Suprapubic skin (tissue), 4 donors: ENCODE results near the gene PI4KB. TPM values are rescaled to one million over a fixed set of nuclear protein-coding genes. Genes with fewer than 3 reads are reported as not detected.

Experiments
- DNase-seq, 2 donors: peaks; one replicate each; pipeline ENCODE4 v3.0.0-alpha.2; 2019; ENCODE audit warnings: low spot score in 2 of 2
- H3K27ac ChIP-seq: fragments of 200-600 bp; sonication (generic); one replicate; pipeline ENCODE4 v1.5.1; 2019
- H3K27me3 ChIP-seq: fragments of 200-600 bp; sonication (generic); one replicate; pipeline ENCODE4 v1.5.1; 2019
- H3K36me3 ChIP-seq: fragments of 200-600 bp; sonication (generic); one replicate; pipeline ENCODE4 v1.5.1; 2019
- H3K4me1 ChIP-seq: fragments of 200-600 bp; sonication (generic); one replicate; pipeline ENCODE4 v1.5.1; 2019
- H3K4me3 ChIP-seq: fragments of 200-600 bp; sonication (generic); one replicate; pipeline ENCODE4 v1.5.1; 2019; ENCODE audit warnings: mild to moderate bottlenecking
- H3K9me3 ChIP-seq: fragments of 200-600 bp; sonication (generic); one replicate; pipeline ENCODE4 v1.5.1; 2019
- EP300 ChIP-seq: sonication (generic); formaldehyde crosslinking; IDR thresholded peaks from one replicate; pipeline ENCODE4 v1.6.1; 2017; ENCODE audit warnings: antibody characterized with exemption
- POLR2A ChIP-seq, 2 donors: fragments of 450-650 bp; IDR thresholded peaks; one replicate each; pipeline ENCODE4 v1.6.1; 2017; ENCODE audit warnings: antibody characterized with exemption in 2 of 2, mild to moderate bottlenecking in 2 of 2, moderate library complexity in 2 of 2
- POLR2AphosphoS5 ChIP-seq, 3 donors: sonication (generic); formaldehyde crosslinking; IDR thresholded peaks; one replicate each; pipeline ENCODE4 v1.6.1; 2017; ENCODE audit warnings: antibody characterized with exemption in 3 of 3
- WGBS: methylation state at CpG from one replicate; pipeline ENCODE4 v1.1.5; 2018; 5-methylcytosine and 5-hydroxymethylcytosine counted together
- total RNA-seq, 4 donors: library from RNA; depleted of rRNA; stranded (reverse); fragments of >200 nt; gene quantifications; one replicate each; pipeline ENCODE4 v1.1.0, GENCODE V29; 2016
- TF ChIP-seq, protein P1 (sequence below), 2 donors: fragments of 200-600 bp in 1 of 2; fragments of 450-650 bp in 1 of 2; sonication (generic) in 1 of 2; IDR thresholded peaks; one replicate each; pipeline ENCODE4 v1.5.1; 2016 to 2019; ENCODE audit warnings: antibody characterized with exemption in 2 of 2, mild to moderate bottlenecking in 1 of 2, moderate library complexity in 1 of 2

PI4KB gene
- total RNA-seq, 4 donors from 2014 or later = 50.0 to 102 (median 60.3) TPM

GRCh38 chr1:151243683-151244216 lies 83.5 kb downstream of the PI4KB start:
- H3K9me3 ChIP-seq = no peaks in the 10 kb centered on the region
- H3K4me1 ChIP-seq = no peaks in the 10 kb centered on the region
- no peak overlapping the region for H3K27ac ChIP-seq
- no peak for DNase-seq
- WGBS = 93% methylated on average over 5 of the region's 5 CpGs
- peaks cover 95% of the 10 kb centered on the region for H3K36me3 ChIP-seq
- no peak for TF ChIP-seq EP300
- TF ChIP-seq POLR2A (IDR thresholded peaks at IDR 0.05) = no peak
- no peak for TF ChIP-seq POLR2AphosphoS5 (IDR thresholded peaks at IDR 0.05)
- TF ChIP-seq, protein P1, sequence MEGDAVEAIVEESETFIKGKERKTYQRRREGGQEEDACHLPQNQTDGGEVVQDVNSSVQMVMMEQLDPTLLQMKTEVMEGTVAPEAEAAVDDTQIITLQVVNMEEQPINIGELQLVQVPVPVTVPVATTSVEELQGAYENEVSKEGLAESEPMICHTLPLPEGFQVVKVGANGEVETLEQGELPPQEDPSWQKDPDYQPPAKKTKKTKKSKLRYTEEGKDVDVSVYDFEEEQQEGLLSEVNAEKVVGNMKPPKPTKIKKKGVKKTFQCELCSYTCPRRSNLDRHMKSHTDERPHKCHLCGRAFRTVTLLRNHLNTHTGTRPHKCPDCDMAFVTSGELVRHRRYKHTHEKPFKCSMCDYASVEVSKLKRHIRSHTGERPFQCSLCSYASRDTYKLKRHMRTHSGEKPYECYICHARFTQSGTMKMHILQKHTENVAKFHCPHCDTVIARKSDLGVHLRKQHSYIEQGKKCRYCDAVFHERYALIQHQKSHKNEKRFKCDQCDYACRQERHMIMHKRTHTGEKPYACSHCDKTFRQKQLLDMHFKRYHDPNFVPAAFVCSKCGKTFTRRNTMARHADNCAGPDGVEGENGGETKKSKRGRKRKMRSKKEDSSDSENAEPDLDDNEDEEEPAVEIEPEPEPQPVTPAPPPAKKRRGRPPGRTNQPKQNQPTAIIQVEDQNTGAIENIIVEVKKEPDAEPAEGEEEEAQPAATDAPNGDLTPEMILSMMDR (IDR thresholded peaks at IDR 0.05) = no peak
- no peaks in the 10 kb centered on the region for H3K27me3 ChIP-seq
- no peak overlapping the region for H3K4me3 ChIP-seq

- Histone ChIP-seq H3K9me3 (no peaks in the 10 kb centered on the region), H3K27ac (no peak overlapping the region), H3K4me1 (no peaks in the 10 kb centered on the region), H3K36me3 (peaks cover 94% of the 10 kb centered on the region), H3K27me3 (no peaks in the 10 kb centered on the region), H3K4me3 (no peak overlapping the region)
- TF ChIP-seq POLR2AphosphoS5 (IDR thresholded peaks at IDR 0.05) = no peak
- no peak for TF ChIP-seq POLR2A (IDR thresholded peaks at IDR 0.05)
- TF ChIP-seq, protein P1 (IDR thresholded peaks at IDR 0.05) = no peak
- no peak for TF ChIP-seq EP300
- 96% methylated on average over 2 of the region's 2 CpGs for WGBS
- no peak for DNase-seq
These were observed 84.8 kb downstream of the PI4KB start for GRCh38 chr1:151242442-151242841.

Other genes starting within 250 kb of the PI4KB start
- gene SEMA6C, start 180.8 kb downstream of the PI4KB start, total RNA-seq = 10 to 100 TPM in 3 of 4 donors, 1 to 10 TPM in 1; 5.5 to 19.0 (median 14.9) TPM
- 1 to 10 TPM; 1.0 to 2.5 (median 1.5) TPM for gene TNFAIP8L2, start 170.8 kb downstream of the PI4KB start, total RNA-seq
- gene LYSMD1, start 161.5 kb downstream of the PI4KB start, total RNA-seq = 10 to 100 TPM in 3 of 4 donors, 1 to 10 TPM in 1; 8.4 to 15.2 (median 12.5) TPM
- gene SCNM1, start 161.3 kb downstream of the PI4KB start, total RNA-seq = 10 to 100 TPM; 29.6 to 40.6 (median 35.4) TPM
- gene TMOD4, start 151.4 kb downstream of the PI4KB start, total RNA-seq = not detected
- gene VPS72, start 137.2 kb downstream of the PI4KB start, total RNA-seq = 10 to 100 TPM; 17.2 to 30.8 (median 26.8) TPM
- gene PIP5K1A, start 128.9 kb downstream of the PI4KB start, total RNA-seq = 100 to 1,000 TPM in 1 of 4 donors, 10 to 100 TPM in 3; 41.6 to 120 (median 51.6) TPM
- gene PSMD4, start 72.7 kb downstream of the PI4KB start, total RNA-seq = 100 to 1,000 TPM; 101 to 133 (median 119) TPM
- 10 to 100 TPM; 23.6 to 36.8 (median 29.7) TPM for gene ZNF687, start 45.1 kb downstream of the PI4KB start, total RNA-seq
- gene RFX5, start 19.8 kb upstream of the PI4KB start, total RNA-seq = 10 to 100 TPM; 18.0 to 22.1 (median 18.5) TPM
- gene SELENBP1, start 45.3 kb upstream of the PI4KB start, total RNA-seq = 10 to 100 TPM; 32.0 to 67.5 (median 48.7) TPM
- 100 to 1,000 TPM; 222 to 269 (median 241) TPM for gene PSMB4, start 72.2 kb upstream of the PI4KB start, total RNA-seq
- gene POGZ, start 132.1 kb upstream of the PI4KB start, total RNA-seq = 10 to 100 TPM; 29.3 to 87.3 (median 57.3) TPM
- 10 to 100 TPM; 37.9 to 62.4 (median 41.7) TPM for gene CGN, start 184.0 kb upstream of the PI4KB start, total RNA-seq
- 100 to 1,000 TPM in 1 of 4 donors, 10 to 100 TPM in 3; 83.4 to 121 (median 91.5) TPM for gene TUFT1, start 212.9 kb upstream of the PI4KB start, total RNA-seq